ENCODE data around the gene ERP27. TPM values are rescaled to one million over a fixed set of nuclear protein-coding genes. Genes with fewer than 3 reads are reported as not detected.

Gene ERP27
- total and polyA plus RNA-seq, 2 donors (not counting 3 experiments of a cell fraction or from before 2014, with no cell fraction given), result 0.70 to 0.88 TPM

GRCh38 chr12:14984036-14984435 lies 45.7 kb upstream of the ERP27 start:
- H4K20me1 ChIP-seq (replicated peaks; ENCODE audit: control insufficient read depth, extremely low read depth, insufficient read depth, low read length), result no peaks in the 10 kb centered on the region
- ChIA-PET CTCF (interaction anchor here (1.2 to 4.2 kb wide), 3 partner anchors 18 to 137 kb away, joined by 3 to 44 read pairs (median 3); partner anchors contain the start of gene ERP27), POLR2A (no interaction called here)
- no peak overlapping the region for H3K27ac ChIP-seq (ENCODE audit: insufficient read depth, low read depth, low read length)
- H3K36me3 ChIP-seq (ENCODE audit: control insufficient read depth in 2 of 2, extremely low read depth in 1 of 2, insufficient read depth in 2 of 2, low read length in 2 of 2), result no peaks in the 10 kb centered on the region
- BruUV-seq (replicated peaks), result no TSS peak
- no peak overlapping the region for H3K4me3 ChIP-seq (replicated peaks in 1 of 3; ENCODE audit: insufficient read depth in 1 of 3, low read depth in 1 of 3, low read length in 3 of 3)
- H2AFZ ChIP-seq (ENCODE audit: low read depth, low read length), result no peak overlapping the region
- no peaks in the 10 kb centered on the region for H3K4me1 ChIP-seq (ENCODE audit: control insufficient read depth, extremely low read depth, insufficient read depth, low read length)
- no peaks in the 10 kb centered on the region for H3K79me2 ChIP-seq (ENCODE audit: control insufficient read depth, insufficient read depth, low read length)
- intact Hi-C loops (cut with micrococcal nuclease), result no loop called here
- dilution Hi-C loops (cut with MboI; ENCODE audit: extremely low pct_ligation_motif_present, low sequenced_read_pairs), result no loop called here
- H3K27me3 ChIP-seq (ENCODE audit: control insufficient read depth in 2 of 2, insufficient read depth in 2 of 2, low read length in 2 of 2), result no peaks in the 10 kb centered on the region
- FAIRE-seq, result no peak
- no peak for DNase-seq (ENCODE audit: low read depth, low spot score)
- no peak for TF ChIP-seq POLR2AphosphoS5 (IDR thresholded peaks at IDR 0.05; ENCODE audit: insufficient read depth, low read depth, low read length)
- no peak for TF ChIP-seq FOS (IDR thresholded peaks at IDR 0.05; ENCODE audit: borderline replicate concordance, insufficient read depth, low read length)
- TF ChIP-seq, protein P1, sequence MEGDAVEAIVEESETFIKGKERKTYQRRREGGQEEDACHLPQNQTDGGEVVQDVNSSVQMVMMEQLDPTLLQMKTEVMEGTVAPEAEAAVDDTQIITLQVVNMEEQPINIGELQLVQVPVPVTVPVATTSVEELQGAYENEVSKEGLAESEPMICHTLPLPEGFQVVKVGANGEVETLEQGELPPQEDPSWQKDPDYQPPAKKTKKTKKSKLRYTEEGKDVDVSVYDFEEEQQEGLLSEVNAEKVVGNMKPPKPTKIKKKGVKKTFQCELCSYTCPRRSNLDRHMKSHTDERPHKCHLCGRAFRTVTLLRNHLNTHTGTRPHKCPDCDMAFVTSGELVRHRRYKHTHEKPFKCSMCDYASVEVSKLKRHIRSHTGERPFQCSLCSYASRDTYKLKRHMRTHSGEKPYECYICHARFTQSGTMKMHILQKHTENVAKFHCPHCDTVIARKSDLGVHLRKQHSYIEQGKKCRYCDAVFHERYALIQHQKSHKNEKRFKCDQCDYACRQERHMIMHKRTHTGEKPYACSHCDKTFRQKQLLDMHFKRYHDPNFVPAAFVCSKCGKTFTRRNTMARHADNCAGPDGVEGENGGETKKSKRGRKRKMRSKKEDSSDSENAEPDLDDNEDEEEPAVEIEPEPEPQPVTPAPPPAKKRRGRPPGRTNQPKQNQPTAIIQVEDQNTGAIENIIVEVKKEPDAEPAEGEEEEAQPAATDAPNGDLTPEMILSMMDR (IDR thresholded peaks at IDR 0.05; ENCODE audit: extremely low read depth in 1 of 2, insufficient read depth in 1 of 2, low read depth in 1 of 2, low read length in 2 of 2), result no peak
- TF ChIP-seq, protein P2, sequence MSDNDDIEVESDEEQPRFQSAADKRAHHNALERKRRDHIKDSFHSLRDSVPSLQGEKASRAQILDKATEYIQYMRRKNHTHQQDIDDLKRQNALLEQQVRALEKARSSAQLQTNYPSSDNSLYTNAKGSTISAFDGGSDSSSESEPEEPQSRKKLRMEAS (IDR thresholded peaks at IDR 0.05; ENCODE audit: insufficient read depth, insufficient read length), result no peak
- no peak for TF ChIP-seq POLR2A (IDR thresholded peaks at IDR 0.05; ENCODE audit: low read depth, low read length)
- no peak for TF ChIP-seq JUN (IDR thresholded peaks at IDR 0.05; ENCODE audit: borderline replicate concordance, insufficient read depth, insufficient read length, low read depth)
- no peak for TF ChIP-seq MYC (IDR thresholded peaks at IDR 0.05; ENCODE audit: low read depth, low read length)
- no peak for TF ChIP-seq GATA2 (IDR thresholded peaks at IDR 0.05; ENCODE audit: insufficient read depth, insufficient read length, low read depth, low read length)
- no peak for TF ChIP-seq EZH2 (IDR thresholded peaks at IDR 0.05; ENCODE audit: borderline replicate concordance, low read depth, low read length, severe bottlenecking)
- H3K4me2 ChIP-seq (ENCODE audit: insufficient read depth, low read length), result no peak overlapping the region
- H3K9me1 ChIP-seq (replicated peaks; ENCODE audit: control insufficient read depth, extremely low read depth, insufficient read depth, low read length), result no peaks in the 10 kb centered on the region
- no peaks in the 10 kb centered on the region for H3K9me3 ChIP-seq (replicated peaks; ENCODE audit: control insufficient read depth, insufficient read depth, low read length)
- no peak overlapping the region for H3K9ac ChIP-seq (replicated peaks; ENCODE audit: extremely low read depth, insufficient read depth, low read length)
